B cell (primary cell): Measurements from ENCODE around the gene PRRC2B. TPM values are rescaled to one million over a fixed set of nuclear protein-coding genes. Genes with fewer than 3 reads are reported as not detected.

Experiments
- ATAC-seq: fragments of 200-7000 bp; cut with Tn5 transposase; one replicate; pipeline ENCODE4 v1.10.0; 2021; ENCODE audit warnings: low read depth, mild to moderate bottlenecking, moderate number of reproducible peaks, moderate library complexity
- CTCF ChIA-PET: fragments of 350-600 bp; sonication (Branson Sonifier 250); formaldehyde crosslinking; loops from one replicate; lab custom pipeline; 2021; ENCODE audit warnings: antibody characterized with exemption, inconsistent platforms; lab: Charles Lee
- POLR2A ChIA-PET: fragments of 350-600 bp; sonication (Branson Sonifier 250); formaldehyde crosslinking; loops from one replicate; lab custom pipeline; 2021; ENCODE audit warnings: antibody characterized with exemption; lab: Charles Lee
- DNase-seq: peaks from one replicate; pipeline ENCODE4 v3.0.0; 2013
- H2AFZ ChIP-seq: 2 replicates; pipeline ENCODE4 v1.6.1; 2012; ENCODE audit warnings: mild to moderate bottlenecking, low read depth, low read length; ENCODE audit not compliant: insufficient read depth, poor library complexity, severe bottlenecking
- H3K27ac ChIP-seq, 2 donors: 1 replicate in 1 of 2; 2 replicates in 1 of 2; pipeline ENCODE4 v1.5.1; 2012 to 2013; ENCODE audit warnings: low read length in 2 of 2, mild to moderate bottlenecking in 2 of 2, moderate library complexity in 1 of 2
- H3K27me3 ChIP-seq, 4 experiments: fragments of 200-600 bp in 1 of 4; sonication (generic) in 1 of 4; replicated peaks in 1 of 4; 1 replicate in 2 of 4; 2 replicates in 2 of 4; pipeline versions ENCODE4 v1.6.1 to v1.7.0; 2013 to 2016; ENCODE audit warnings: low read length in 3 of 4, mild to moderate bottlenecking in 2 of 4, mixed read lengths in 1 of 4, moderate library complexity in 1 of 4; ENCODE audit not compliant: insufficient read depth in 4 of 4, control insufficient read depth in 3 of 4; ENCODE audit errors: control extremely low read depth in 1 of 4
- H3K36me3 ChIP-seq, 2 experiments: replicated peaks in 1 of 2; 1 replicate in 1 of 2; 2 replicates in 1 of 2; pipeline versions ENCODE4 v1.6.1 to v1.7.1; 2013; ENCODE audit warnings: low read length in 1 of 2; ENCODE audit not compliant: insufficient read depth in 2 of 2, control insufficient read depth in 1 of 2; ENCODE audit errors: control extremely low read depth in 1 of 2, extremely low read depth in 1 of 2
- H3K4me1 ChIP-seq, 2 donors: fragments of 200-600 bp in 1 of 2; sonication (generic) in 1 of 2; 1 replicate in 1 of 2; 2 replicates in 1 of 2; pipeline versions ENCODE4 v1.5.1 to v1.6.1; 2013 to 2017; ENCODE audit warnings: low read length in 2 of 2; ENCODE audit not compliant: control insufficient read depth in 2 of 2, insufficient read depth in 2 of 2
- H3K4me2 ChIP-seq: replicated peaks from 2 replicates; pipeline ENCODE3; 2012; ENCODE audit warnings: mild to moderate bottlenecking, low read depth, low read length; ENCODE audit not compliant: poor library complexity, severe bottlenecking
- H3K4me3 ChIP-seq, 5 experiments: fragments of 200-600 bp in 1 of 5; sonication (generic) in 1 of 5; 1 replicate in 3 of 5; 2 replicates in 2 of 5; pipeline versions ENCODE4 v1.5.1 to v1.7.0; 2011 to 2016; ENCODE audit warnings: low read length in 4 of 5, mild to moderate bottlenecking in 4 of 5, low read depth in 2 of 5, control low read depth in 1 of 5, moderate library complexity in 1 of 5; ENCODE audit not compliant: insufficient read depth in 1 of 5; ENCODE audit errors: control extremely low read depth in 1 of 5, extremely low read depth in 1 of 5
- H3K79me2 ChIP-seq: fragments of 200-600 bp; sonication (generic); one replicate; pipeline ENCODE4 v1.6.0; 2016; ENCODE audit warnings: low read length; ENCODE audit not compliant: control insufficient read depth, insufficient read depth
- H3K9ac ChIP-seq: fragments of 200-600 bp; sonication (generic); 2 replicates; pipeline ENCODE4 v1.6.1; 2017; ENCODE audit warnings: mild to moderate bottlenecking, low read length, moderate library complexity
- H3K9me3 ChIP-seq, 3 donors: one replicate each; pipeline versions ENCODE4 v1.6.1 to v1.7.1; 2013; ENCODE audit warnings: low read length in 2 of 3; ENCODE audit not compliant: control insufficient read depth in 2 of 3, insufficient read depth in 1 of 3; ENCODE audit errors: control extremely low read depth in 1 of 3
- H4K20me1 ChIP-seq: 2 replicates; pipeline ENCODE4 v1.6.0; 2012; ENCODE audit warnings: mild to moderate bottlenecking, low read length; ENCODE audit not compliant: insufficient read depth, control insufficient read depth, poor library complexity, severe bottlenecking
- H3K27ac Mint-ChIP-seq: one replicate; pipeline ENCODE4 v1.8.0; 2021; ENCODE audit warnings: mixed read lengths
- H3K27me3 Mint-ChIP-seq: one replicate; pipeline ENCODE4 v1.8.0; 2021; ENCODE audit warnings: mixed read lengths
- H3K4me1 Mint-ChIP-seq: one replicate; pipeline ENCODE4 v1.8.0; 2021; ENCODE audit warnings: mixed read lengths
- H3K4me3 Mint-ChIP-seq: one replicate; pipeline ENCODE4 v1.8.0; 2021; ENCODE audit warnings: mixed read lengths
- H3K9me3 Mint-ChIP-seq: one replicate; pipeline ENCODE4 v1.8.0; 2022; ENCODE audit warnings: mixed read lengths; ENCODE audit not compliant: insufficient read depth
- EZH2 ChIP-seq: IDR thresholded peaks from 2 replicates; pipeline ENCODE4 v1.6.1; 2012; ENCODE audit warnings: borderline replicate concordance, low read depth, mild to moderate bottlenecking, moderate library complexity, low read length; ENCODE audit not compliant: insufficient read depth, poor library complexity, severe bottlenecking
- whole genome bisulfite sequencing: methylation state at CpG from one replicate; pipeline ENCODE4 v1.1.5; 2013; ENCODE audit warnings: missing lambda C conversion rate; ENCODE audit not compliant: insufficient coverage; 5-methylcytosine and 5-hydroxymethylcytosine counted together
- intact Hi-C: fragments of 100-400 bp; cut with micrococcal nuclease; formaldehyde crosslinking; loops from one replicate; pipeline ENCODE4 v1.10.0; 2022
- polyA plus RNA-seq: library from polyadenylated mRNA; depleted of rRNA; stranded (reverse); fragments of >200 nt; gene quantifications from 2 replicates; pipeline ENCODE4 v1.2.3, GENCODE V29; 2012
- total RNA-seq, 2 donors: library from RNA; stranded (reverse); fragments of 120-200 nt in 1 of 2; gene quantifications; 1 replicate in 1 of 2; 2 replicates in 1 of 2; pipeline versions ENCODE4 v1.2.3 to v1.2.4, GENCODE V29; 2013 to 2022
- TF ChIP-seq, protein P1 (sequence below): fragments of 200-600 bp; IDR thresholded peaks from one replicate; pipeline ENCODE4 v1.8.0; 2022; ENCODE audit warnings: antibody characterized with exemption, mild to moderate bottlenecking

PRRC2B gene
- total and polyA plus RNA-seq, 2 donors (not counting 1 experiment from before 2014, with no cell fraction given): 63.9 to 268 TPM

- Histone ChIP-seq H3K4me3 (no peak overlapping the region), H4K20me1 (peaks cover 27% of the 10 kb centered on the region), H3K27ac (no peak overlapping the region), H2AFZ (no peak overlapping the region), H3K27me3 (no peaks in the 10 kb centered on the region), H3K9me3 (no peaks in the 10 kb centered on the region), H3K4me2 (no peak overlapping the region), H3K36me3 (peaks cover 0 to 74% of the 10 kb centered on the region in 2 experiments), H3K4me1 (peaks cover under 1% of the 10 kb centered on the region in 2 donors), H3K9ac (no peak overlapping the region), H3K79me2 (peaks cover 60% of the 10 kb centered on the region)
- ATAC-seq: no peak
- Mint-ChIP-seq H3K27ac (peak overlapping the region; percentile 83), H3K4me1 (peaks cover 9% of the 10 kb centered on the region), H3K9me3 (no peaks in the 10 kb centered on the region), H3K4me3 (no peak overlapping the region), H3K27me3 (no peaks in the 10 kb centered on the region)
- POLR2A ChIA-PET: no interaction called here
- WGBS: 93% methylated on average over 2 of the region's 8 CpGs
- intact Hi-C loops: no loop called here
- TF ChIP-seq, protein P1, sequence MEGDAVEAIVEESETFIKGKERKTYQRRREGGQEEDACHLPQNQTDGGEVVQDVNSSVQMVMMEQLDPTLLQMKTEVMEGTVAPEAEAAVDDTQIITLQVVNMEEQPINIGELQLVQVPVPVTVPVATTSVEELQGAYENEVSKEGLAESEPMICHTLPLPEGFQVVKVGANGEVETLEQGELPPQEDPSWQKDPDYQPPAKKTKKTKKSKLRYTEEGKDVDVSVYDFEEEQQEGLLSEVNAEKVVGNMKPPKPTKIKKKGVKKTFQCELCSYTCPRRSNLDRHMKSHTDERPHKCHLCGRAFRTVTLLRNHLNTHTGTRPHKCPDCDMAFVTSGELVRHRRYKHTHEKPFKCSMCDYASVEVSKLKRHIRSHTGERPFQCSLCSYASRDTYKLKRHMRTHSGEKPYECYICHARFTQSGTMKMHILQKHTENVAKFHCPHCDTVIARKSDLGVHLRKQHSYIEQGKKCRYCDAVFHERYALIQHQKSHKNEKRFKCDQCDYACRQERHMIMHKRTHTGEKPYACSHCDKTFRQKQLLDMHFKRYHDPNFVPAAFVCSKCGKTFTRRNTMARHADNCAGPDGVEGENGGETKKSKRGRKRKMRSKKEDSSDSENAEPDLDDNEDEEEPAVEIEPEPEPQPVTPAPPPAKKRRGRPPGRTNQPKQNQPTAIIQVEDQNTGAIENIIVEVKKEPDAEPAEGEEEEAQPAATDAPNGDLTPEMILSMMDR: no peak
- TF ChIP-seq EZH2: no peak
- CTCF ChIA-PET: no interaction called here
- no peak for DNase-seq
Measured at GRCh38 chr9:131447148-131447547, 53.3 kb downstream of the PRRC2B start.

DNA sequence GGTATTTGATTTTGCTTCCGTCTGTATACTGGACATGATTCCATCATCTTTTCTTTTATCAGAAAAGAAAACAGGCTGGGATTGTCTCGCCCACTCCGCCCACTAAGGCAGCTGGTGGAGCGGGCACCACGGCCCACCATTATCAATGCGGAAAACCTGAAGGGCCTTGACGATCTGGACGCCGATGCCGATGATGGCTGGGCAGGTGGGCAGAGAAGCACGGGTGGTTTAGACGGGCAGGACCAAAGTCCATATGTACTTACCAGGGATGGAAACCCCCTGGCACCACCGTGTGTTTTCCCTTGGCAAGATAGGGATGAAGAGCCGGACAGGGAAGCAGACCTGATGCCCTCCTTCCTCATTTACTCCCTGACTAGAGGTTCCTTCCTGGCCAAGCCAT lies 53.7 kb downstream of the PRRC2B start:
- H4K20me1 ChIP-seq: peaks cover 23% of the 10 kb centered on the region
- H3K9ac ChIP-seq: no peak overlapping the region
- no peak for TF ChIP-seq EZH2
- TF ChIP-seq, protein P1: no peak
- H3K27me3 Mint-ChIP-seq: no peaks in the 10 kb centered on the region
- no peak overlapping the region for H2AFZ ChIP-seq
- H3K4me1 Mint-ChIP-seq: peaks cover 6% of the 10 kb centered on the region
- ChIA-PET CTCF (no interaction called here), POLR2A (no interaction called here)
- H3K4me3 Mint-ChIP-seq: no peak overlapping the region
- ATAC-seq: no peak
- H3K9me3 ChIP-seq: no peaks in the 10 kb centered on the region
- H3K4me3 ChIP-seq: no peak overlapping the region
- intact Hi-C loops: no loop called here
- H3K27ac Mint-ChIP-seq: no peak overlapping the region
- no peaks in the 10 kb centered on the region for H3K27me3 ChIP-seq
- H3K79me2 ChIP-seq: peaks cover 60% of the 10 kb centered on the region
- no peaks in the 10 kb centered on the region for H3K9me3 Mint-ChIP-seq
- DNase-seq: no peak
- no peak overlapping the region for H3K4me2 ChIP-seq
- H3K27ac ChIP-seq: no peak overlapping the region
- no peaks in the 10 kb centered on the region for H3K4me1 ChIP-seq
- 95% methylated on average over 11 of the region's 14 CpGs for WGBS
- H3K36me3 ChIP-seq: peaks cover 0 to 76% of the 10 kb centered on the region in 2 experiments
